GM19372 (cell line): ENCODE measurements around the gene MT1E.
"Not testable (repeated sequence)": the region's sequence is repeated elsewhere in the genome, so short reads cannot be mapped to it uniquely, and the experiment has no call there.

Source experiments
- ATAC-seq: cut with Tn5 transposase; IDR thresholded peaks from one replicate; pipeline ENCODE4 v1.9.1; 2021; ENCODE audit warnings: mild to moderate bottlenecking, low read depth, moderate library complexity; ENCODE audit not compliant: unreplicated experiment

The MT1E gene

GRCh38 chr16:56643080-56643778, 17.6 kb downstream of the MT1E start:
- peak; percentile 82 for ATAC-seq

GRCh38 chr16:56643833-56644232, 18.3 kb downstream of the MT1E start:
- ATAC-seq, result no peak

DNA sequence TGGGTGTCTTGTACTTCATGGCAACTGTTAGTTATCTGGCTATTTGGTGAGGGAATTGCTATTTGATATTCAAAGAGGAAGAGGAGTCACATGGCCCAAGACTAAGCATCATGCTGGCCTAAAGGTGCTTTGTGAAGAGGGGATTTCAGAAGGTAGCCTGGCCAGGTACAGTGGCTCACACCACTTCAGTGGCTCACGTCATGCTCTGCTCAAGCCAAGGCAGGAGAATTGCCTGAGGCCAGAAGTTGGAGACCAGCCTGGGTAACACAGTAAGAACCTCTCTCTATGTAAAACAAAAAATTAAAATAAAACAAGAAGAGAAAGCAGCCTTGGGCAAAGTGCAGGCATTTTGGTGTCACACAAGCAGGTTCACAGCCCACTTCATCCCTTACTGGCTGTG, 19.7 kb downstream of the MT1E start:
- ATAC-seq, result no peak

- no peak for ATAC-seq
These were observed 20.3 kb downstream of the MT1E start for GRCh38 chr16:56645838-56646237.

- no peak for ATAC-seq
These were observed 22.3 kb downstream of the MT1E start for GRCh38 chr16:56647641-56648431.

DNA sequence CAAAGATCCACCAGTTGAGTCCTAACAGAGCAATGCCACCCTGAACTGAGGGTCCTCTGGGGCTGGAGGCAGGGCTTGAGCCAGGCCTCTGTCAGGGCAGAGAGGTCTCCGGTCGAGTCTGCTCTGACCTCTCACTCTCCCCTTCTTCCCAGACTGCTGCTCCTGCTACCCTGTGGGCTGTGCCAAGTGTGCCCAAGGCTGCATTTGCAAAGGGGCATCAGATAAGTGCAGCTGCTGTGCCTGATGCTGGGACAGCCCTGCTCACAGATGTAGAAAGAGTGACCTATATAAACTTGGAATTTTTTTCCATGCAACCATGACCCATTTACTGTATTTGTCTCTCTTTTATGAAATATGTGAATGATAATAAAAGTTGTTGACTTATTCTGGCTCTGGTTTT, 23.7 kb downstream of the MT1E start:
- ATAC-seq, result no peak

DNA sequence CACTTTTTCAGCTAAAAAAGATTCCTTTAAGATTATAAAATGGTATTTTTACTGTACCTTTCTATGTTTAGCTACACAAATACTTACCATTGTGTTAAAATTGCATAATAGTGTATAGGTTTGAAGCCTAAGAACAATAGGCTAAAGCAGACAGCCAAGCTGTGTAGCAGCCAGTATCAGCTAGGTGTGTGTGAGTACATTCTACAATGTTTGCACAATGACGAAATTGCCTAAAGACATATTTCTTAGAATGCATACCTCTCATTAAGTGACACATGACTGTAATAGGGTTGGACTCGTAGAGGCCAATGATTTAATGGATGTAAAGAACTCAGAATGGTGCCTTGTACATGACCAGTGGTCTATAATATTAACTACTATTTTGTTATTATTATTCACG, 24.2 kb downstream of the MT1E start:
- ATAC-seq, result no peak

- ATAC-seq, result no peak
These were observed 26.0 kb downstream of the MT1E start, which contains the start of gene MT1B for GRCh38 chr16:56651586-56651985. Gene MT1B, plus strand, starts transcription at chr16:56651886. Its CDS starts 68 bp downstream, at chr16:56651954.

- ATAC-seq, result no peak
These were observed 27.0 kb downstream of the MT1E start for GRCh38 chr16:56652600-56652999.

DNA sequence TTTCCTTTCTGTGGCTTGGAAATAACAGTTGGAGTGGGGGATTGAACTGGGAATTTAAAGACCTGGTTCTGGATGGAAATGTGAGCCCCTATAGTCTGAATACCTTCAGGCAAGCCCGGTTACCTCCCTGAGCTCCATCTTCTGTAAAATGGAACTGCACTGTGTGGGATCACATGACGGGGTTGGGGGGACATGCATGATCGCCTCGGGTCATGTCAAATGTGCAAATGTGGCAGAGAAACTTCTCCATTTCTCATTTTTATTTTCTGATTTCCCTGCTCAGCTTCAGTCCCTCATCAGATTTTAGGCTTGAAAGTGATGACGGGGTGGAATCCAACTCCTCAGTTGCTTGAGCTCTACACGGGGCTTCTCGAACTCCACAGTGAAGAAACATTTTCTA, 27.6 kb downstream of the MT1E start:
- ATAC-seq, result no peak

- ATAC-seq, result no peak
These were observed 32.2 kb downstream of the MT1E start, which contains the start of gene MT1F for GRCh38 chr16:56657555-56658326. Gene MT1F, plus strand, starts transcription at chr16:56657959. Its CDS starts 100 bp downstream, at chr16:56658059.

- ATAC-seq, result no peak
These were observed 32.8 kb downstream of the MT1E start for GRCh38 chr16:56658327-56658875.

DNA sequence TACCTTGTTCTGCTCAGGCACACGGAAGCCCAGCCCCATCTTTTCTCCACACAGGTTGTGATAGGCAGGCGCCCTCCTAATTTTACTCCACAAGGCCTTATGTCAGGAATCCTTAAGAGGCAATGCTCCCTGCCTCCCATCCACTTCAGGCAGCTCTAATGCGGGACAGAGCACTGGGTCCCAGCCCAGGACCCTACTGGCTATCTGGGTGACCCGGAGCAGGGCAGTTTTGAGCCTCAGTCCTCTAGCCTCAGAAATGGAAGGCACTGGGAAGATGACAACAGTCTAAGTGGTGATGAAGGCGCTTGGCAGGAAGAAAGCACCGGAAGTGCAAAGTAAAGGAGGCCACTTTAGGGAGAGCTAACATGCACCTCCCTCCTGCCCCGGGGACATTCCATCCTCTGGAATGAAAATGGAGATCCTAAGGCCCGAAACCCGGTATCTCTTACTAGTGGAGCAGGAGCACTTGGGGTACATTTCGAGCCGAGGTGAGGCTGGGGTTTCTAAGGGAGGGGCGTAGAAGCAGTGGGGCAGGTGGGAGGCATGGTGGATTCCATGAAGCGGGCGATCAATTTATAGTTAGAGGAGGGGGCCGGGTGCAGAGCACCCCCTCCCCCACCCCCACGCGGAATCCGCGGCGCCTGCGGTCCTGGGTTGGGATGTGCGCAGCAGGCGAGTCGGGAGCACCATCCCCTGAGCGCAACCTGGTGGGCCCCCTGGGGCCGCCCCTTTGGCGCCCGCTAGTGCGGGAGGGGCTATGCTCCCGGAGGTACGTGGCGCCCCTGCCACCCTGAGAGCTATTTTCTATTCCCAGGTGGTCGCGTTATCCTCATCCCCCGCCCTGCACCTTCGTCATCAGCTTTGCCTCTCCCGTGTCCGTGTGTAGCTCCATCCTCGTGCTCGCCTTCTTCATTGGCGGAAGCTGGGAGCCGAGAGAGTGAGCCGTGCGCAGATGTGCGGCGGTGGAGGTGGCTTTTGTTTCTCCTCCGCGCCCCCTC, 37.1 kb downstream of the MT1E start:
- ATAC-seq, result no peak

- ATAC-seq, result no peak
These were observed 38.9 kb downstream of the MT1E start for GRCh38 chr16:56664506-56664905.

DNA sequence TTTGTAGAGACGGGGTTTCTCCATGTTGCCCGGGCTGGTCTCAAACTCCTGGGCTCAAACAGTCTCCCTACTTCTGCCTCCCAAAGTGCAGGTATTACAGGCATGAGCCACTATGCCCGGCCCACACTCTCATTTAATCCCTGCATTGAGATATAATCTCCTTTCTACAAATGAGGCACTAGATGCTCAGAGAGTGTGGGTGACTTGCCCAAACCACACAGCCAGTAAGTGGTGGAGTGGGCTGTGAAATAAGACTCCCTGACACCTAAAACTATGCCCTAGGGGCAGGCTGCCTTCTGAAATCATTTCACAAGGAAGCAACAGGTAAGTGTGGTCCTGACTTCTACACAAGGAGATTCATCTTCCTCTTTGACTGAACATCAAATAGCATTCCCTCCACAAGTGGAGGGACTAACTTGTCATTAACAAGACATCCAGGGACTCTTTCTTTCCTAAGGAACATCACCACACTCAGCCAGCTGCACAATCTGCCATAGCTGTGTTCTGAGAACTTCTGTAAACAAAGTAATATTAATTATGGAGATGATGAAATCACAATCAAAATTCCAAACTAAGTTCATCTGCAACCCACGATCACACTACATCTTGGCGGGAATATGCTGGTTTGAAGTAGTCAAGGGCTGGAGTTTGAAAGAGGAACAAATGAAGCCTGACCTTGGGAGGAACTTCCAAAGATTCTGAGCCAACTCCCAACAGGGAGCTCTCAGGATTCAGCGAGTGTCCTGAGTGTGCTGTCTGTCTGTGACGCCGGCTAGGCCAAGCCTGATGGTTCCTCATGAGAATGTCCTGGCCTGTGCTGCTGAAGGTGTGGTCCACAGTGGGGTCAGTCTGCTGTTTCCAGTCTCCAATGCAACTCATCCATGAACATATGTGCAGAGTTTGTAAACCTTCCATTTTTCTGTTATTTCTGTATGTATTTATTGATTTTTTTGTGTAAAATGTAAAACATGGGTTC, 40.0 kb downstream of the MT1E start:
- not testable (repeated sequence) for ATAC-seq

DNA sequence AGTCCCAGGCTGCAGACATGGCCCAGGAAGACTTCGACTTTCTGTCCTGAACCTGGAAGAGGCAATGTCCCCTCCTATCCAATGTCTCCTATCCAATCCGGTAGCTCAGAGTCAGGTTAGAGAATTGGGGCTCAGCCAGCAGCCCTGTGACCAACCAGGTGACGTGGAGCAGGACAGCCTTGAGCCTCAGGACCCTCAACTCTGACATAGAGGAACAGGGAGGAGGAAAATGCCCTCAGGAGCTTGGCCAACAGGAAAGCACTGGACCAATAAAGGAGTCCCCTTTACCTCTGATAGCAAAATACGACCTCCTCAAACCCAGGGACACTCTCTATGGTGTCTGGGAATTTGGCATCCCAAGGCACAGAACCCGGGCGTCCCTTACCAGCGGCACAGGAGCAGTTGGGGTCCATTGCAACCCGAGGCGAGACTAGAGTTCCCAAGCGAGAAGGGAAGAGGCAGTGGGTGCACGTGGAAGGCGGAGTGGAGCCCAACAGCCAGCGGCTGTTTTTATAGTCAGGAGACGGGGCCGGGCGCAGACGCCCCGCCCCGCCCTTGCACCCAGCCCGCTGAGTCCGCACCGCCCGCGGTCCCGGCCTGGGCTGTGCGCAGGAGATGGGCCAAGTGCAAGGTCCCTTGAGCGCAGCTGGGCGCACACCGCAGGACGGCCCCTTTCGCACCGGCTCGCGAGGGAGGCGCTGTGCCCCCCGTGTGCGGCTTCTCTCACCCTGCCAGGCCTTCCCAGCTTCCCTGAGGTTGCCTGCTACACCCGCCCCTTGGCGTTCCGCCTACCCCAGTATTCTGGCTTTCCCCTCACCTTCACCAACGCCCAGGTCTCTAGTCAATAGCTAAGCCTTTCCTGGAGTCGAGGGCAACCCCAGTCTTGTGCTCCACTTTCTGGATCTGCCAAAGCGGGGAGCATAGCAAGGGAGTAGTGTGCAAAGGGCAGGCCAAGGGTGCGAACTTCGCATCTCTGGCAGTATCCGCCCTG, 42.3 kb downstream of the MT1E start, which contains the start of gene MT1G:
Gene MT1G, minus strand, starts transcription at position 485 of the 991 bp plus-strand sequence. Its CDS starts 72 bp downstream, at position 413.
- no peak for ATAC-seq
